Measurements from ENCODE around the gene KIAA0753. TPM values are rescaled to one million over a fixed set of nuclear protein-coding genes. Genes with fewer than 3 reads are reported as not detected.
A peak's percentile ranks its signal among the peaks of the same experiment; 100 is the strongest.

The KIAA0753 gene
- total RNA-seq, 1 experiment from 2014 or later = 6.9 TPM

GRCh38 chr17:6567528-6568183, 72.9 kb downstream of the KIAA0753 start:
- CTCF ChIA-PET = no interaction called here
- BruUV-seq (replicated peaks) = no TSS peak
- Histone ChIP-seq H3K79me2 (ENCODE audit: low read length) (no peaks in the 10 kb centered on the region), H3K27me3 (ENCODE audit: low read length) (no peaks in the 10 kb centered on the region), H3K27ac (ENCODE audit: low read length) (no peak overlapping the region), H3K36me3 (ENCODE audit: low read depth, low read length) (no peaks in the 10 kb centered on the region), H3K4me1 (ENCODE audit: insufficient read depth, low read length) (no peaks in the 10 kb centered on the region), H4K20me1 (ENCODE audit: low read length) (no peaks in the 10 kb centered on the region), H2AFZ (ENCODE audit: low read length) (no peak overlapping the region), H3K4me3 (ENCODE audit: low read length) (no peak overlapping the region), H3K9me2 (replicated peaks; ENCODE audit: low read length) (no peaks in the 10 kb centered on the region), H3K9ac (ENCODE audit: low read length) (no peak overlapping the region), H3K4me2 (ENCODE audit: low read length) (no peak overlapping the region), H3F3A (ENCODE audit: low read length, unreplicated experiment) (no peaks in the 10 kb centered on the region), H3K9me3 (ENCODE audit: low read length) (no peaks in the 10 kb centered on the region)
- peak; percentile 31; the same call in 1 of the 2 replicates for ATAC-seq
- intact Hi-C loops (cut with micrococcal nuclease) = no loop called here
- no peak for DNase-seq
- no peak for TF ChIP-seq EZH2 (IDR thresholded peaks at IDR 0.05; ENCODE audit: low read length, unreplicated experiment)
- no peak for TF ChIP-seq CTCF (conservative IDR thresholded peaks at IDR 0.05; ENCODE audit: low read depth, low read length)
- TF ChIP-seq EZH2phosphoT487 (IDR thresholded peaks at IDR 0.05; ENCODE audit: borderline replicate concordance, low read length) = no peak
- POLR2A ChIA-PET (ENCODE audit: unreplicated experiment) = no interaction called here

GRCh38 chr17:6561446-6561845, 79.1 kb downstream of the KIAA0753 start:
- Histone ChIP-seq H4K20me1 (ENCODE audit: low read length) (no peaks in the 10 kb centered on the region), H3K4me2 (ENCODE audit: low read length) (no peak overlapping the region), H3K36me3 (ENCODE audit: low read depth, low read length) (no peaks in the 10 kb centered on the region), H3K4me1 (ENCODE audit: insufficient read depth, low read length) (no peaks in the 10 kb centered on the region), H3K9me2 (replicated peaks; ENCODE audit: low read length) (no peaks in the 10 kb centered on the region), H3K27ac (ENCODE audit: low read length) (no peak overlapping the region), H3K79me2 (ENCODE audit: low read length) (no peaks in the 10 kb centered on the region), H3F3A (ENCODE audit: low read length, unreplicated experiment) (no peaks in the 10 kb centered on the region), H3K9me3 (ENCODE audit: low read length) (no peaks in the 10 kb centered on the region), H3K4me3 (ENCODE audit: low read length) (no peak overlapping the region), H3K27me3 (ENCODE audit: low read length) (no peaks in the 10 kb centered on the region), H3K9ac (ENCODE audit: low read length) (no peak overlapping the region), H2AFZ (ENCODE audit: low read length) (no peak overlapping the region)
- intact Hi-C loops (cut with micrococcal nuclease) = no loop called here
- ChIA-PET POLR2A (ENCODE audit: unreplicated experiment) (no interaction called here), CTCF (no interaction called here)
- BruUV-seq (replicated peaks) = no TSS peak
- TF ChIP-seq EZH2 (IDR thresholded peaks at IDR 0.05; ENCODE audit: low read length, unreplicated experiment) (no peak), EZH2phosphoT487 (IDR thresholded peaks at IDR 0.05; ENCODE audit: borderline replicate concordance, low read length) (no peak), CTCF (conservative IDR thresholded peaks at IDR 0.05; ENCODE audit: low read depth, low read length) (no peak)
- ATAC-seq (no peak), DNase-seq (no peak)

GRCh38 chr17:6560496-6560895, 80.0 kb downstream of the KIAA0753 start:
- no peak for ATAC-seq

More at GRCh38 chr17:6560496-6560895, 80.0 kb downstream of the KIAA0753 start:
- no peaks in the 10 kb centered on the region for H3K4me1 ChIP-seq (ENCODE audit: insufficient read depth, low read length)
- no peaks in the 10 kb centered on the region for H3K9me3 ChIP-seq (ENCODE audit: low read length)
- intact Hi-C loops (cut with micrococcal nuclease) = no loop called here
- H3K4me2 ChIP-seq (ENCODE audit: low read length) = no peak overlapping the region
- H3K27me3 ChIP-seq (ENCODE audit: low read length) = no peaks in the 10 kb centered on the region
- no peaks in the 10 kb centered on the region for H3F3A ChIP-seq (ENCODE audit: low read length, unreplicated experiment)
- H3K27ac ChIP-seq (ENCODE audit: low read length) = no peak overlapping the region
- H3K79me2 ChIP-seq (ENCODE audit: low read length) = no peaks in the 10 kb centered on the region
- H3K9me2 ChIP-seq (replicated peaks; ENCODE audit: low read length) = no peaks in the 10 kb centered on the region
- CTCF ChIA-PET = no interaction called here
- BruUV-seq (replicated peaks) = no TSS peak
- H2AFZ ChIP-seq (ENCODE audit: low read length) = no peak overlapping the region
- no peak overlapping the region for H3K9ac ChIP-seq (ENCODE audit: low read length)
- POLR2A ChIA-PET (ENCODE audit: unreplicated experiment) = no interaction called here
- H4K20me1 ChIP-seq (ENCODE audit: low read length) = no peaks in the 10 kb centered on the region
- H3K4me3 ChIP-seq (ENCODE audit: low read length) = no peak overlapping the region
- no peak for DNase-seq
- no peak for TF ChIP-seq EZH2phosphoT487 (IDR thresholded peaks at IDR 0.05; ENCODE audit: borderline replicate concordance, low read length)
- TF ChIP-seq CTCF (conservative IDR thresholded peaks at IDR 0.05; ENCODE audit: low read depth, low read length) = no peak
- TF ChIP-seq EZH2 (IDR thresholded peaks at IDR 0.05; ENCODE audit: low read length, unreplicated experiment) = no peak
- H3K36me3 ChIP-seq (ENCODE audit: low read depth, low read length) = no peaks in the 10 kb centered on the region
